ENCODE results near the gene LRRN4CL.

DNA sequence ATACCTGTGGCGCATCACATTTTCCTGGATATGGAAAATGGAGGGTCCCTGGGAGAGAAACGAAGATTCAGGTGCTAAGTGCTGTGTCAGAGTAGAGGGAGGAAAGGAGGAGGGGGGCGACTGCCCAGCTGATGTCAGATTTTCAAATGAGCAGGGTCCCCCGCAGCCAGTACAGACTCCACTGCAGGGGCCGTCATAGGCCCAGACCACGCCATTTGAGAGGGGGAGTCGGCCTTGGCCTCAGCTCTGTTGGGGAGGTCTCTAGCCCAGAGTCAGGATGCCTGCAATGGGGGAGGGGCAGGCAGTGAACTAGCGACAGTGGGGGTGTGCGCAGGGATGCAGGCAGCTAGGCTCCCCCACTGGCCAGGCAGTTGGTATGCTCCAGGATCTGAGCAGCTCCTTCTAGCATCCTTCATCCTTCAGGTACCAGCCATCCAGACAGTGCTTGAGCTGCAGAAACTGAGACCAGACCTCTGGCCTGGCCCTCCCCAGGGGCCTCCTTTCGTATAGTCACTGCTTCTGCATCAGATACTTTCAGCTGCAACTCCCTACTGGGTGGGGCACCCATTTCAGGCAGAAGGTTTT, 18.0 kb upstream of the LRRN4CL start, which contains the start of the genes BSCL2 and GNG3:
- TF ChIP-seq, protein P1, sequence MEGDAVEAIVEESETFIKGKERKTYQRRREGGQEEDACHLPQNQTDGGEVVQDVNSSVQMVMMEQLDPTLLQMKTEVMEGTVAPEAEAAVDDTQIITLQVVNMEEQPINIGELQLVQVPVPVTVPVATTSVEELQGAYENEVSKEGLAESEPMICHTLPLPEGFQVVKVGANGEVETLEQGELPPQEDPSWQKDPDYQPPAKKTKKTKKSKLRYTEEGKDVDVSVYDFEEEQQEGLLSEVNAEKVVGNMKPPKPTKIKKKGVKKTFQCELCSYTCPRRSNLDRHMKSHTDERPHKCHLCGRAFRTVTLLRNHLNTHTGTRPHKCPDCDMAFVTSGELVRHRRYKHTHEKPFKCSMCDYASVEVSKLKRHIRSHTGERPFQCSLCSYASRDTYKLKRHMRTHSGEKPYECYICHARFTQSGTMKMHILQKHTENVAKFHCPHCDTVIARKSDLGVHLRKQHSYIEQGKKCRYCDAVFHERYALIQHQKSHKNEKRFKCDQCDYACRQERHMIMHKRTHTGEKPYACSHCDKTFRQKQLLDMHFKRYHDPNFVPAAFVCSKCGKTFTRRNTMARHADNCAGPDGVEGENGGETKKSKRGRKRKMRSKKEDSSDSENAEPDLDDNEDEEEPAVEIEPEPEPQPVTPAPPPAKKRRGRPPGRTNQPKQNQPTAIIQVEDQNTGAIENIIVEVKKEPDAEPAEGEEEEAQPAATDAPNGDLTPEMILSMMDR (IDR thresholded peaks at IDR 0.05), result no peak
- TF ChIP-seq POLR2A (IDR thresholded peaks at IDR 0.05), result no peak

Measured in uterus (tissue), 2 donors.